A549 (cell line): Measurements from ENCODE around the gene F12.

Experiments
- HDAC2 ChIP-seq: fragments of 200-600 bp; sonication (generic); IDR thresholded peaks from 2 replicates; pipeline ENCODE4 v1.6.1; 2016
- ZSCAN20 ChIP-seq: fragments of 250-450 bp; sonication (Bioruptor Pico); IDR thresholded peaks from 2 replicates; pipeline ENCODE4 v1.8.0; 2022; ENCODE audit warnings: mild to moderate bottlenecking, moderate library complexity

- TF ChIP-seq HDAC2 (no peak), ZSCAN20 (CRISPR knock-in tag) (no peak)
Measured at GRCh38 chr5:177399997-177400868, 9.1 kb downstream of the F12 start, which contains the start of gene PFN3.
